Psoas muscle (tissue), 8 donors: ENCODE results near the gene DSTYK. TPM values are rescaled to one million over a fixed set of nuclear protein-coding genes. Genes with fewer than 3 reads are reported as not detected.

Experiments used
- ATAC-seq, 4 donors: fragments of 200-7000 bp; cut with Tn5 transposase; one replicate each; pipeline ENCODE4 v1.9.1; 2020; ENCODE audit warnings: moderate library complexity in 3 of 4, mild to moderate bottlenecking in 2 of 4
- DNase-seq, 2 donors: peaks; one replicate each; pipeline ENCODE4 v3.0.0-alpha.2; 2020
- H3K27ac ChIP-seq: fragments of 200-600 bp; one replicate; pipeline ENCODE4 v1.8.0; 2022
- H3K27me3 ChIP-seq, 3 donors: fragments of 200-600 bp in 1 of 3; one replicate each; pipeline versions ENCODE4 v1.6.1 to v1.8.0; 2013 to 2022; ENCODE audit warnings: low read length in 2 of 3, mild to moderate bottlenecking in 2 of 3, moderate library complexity in 1 of 3; ENCODE audit not compliant: insufficient read depth in 3 of 3
- H3K36me3 ChIP-seq, 2 donors: fragments of 200-600 bp in 1 of 2; one replicate each; pipeline versions ENCODE4 v1.6.1 to v1.8.0; 2013 to 2022; ENCODE audit warnings: low read depth in 1 of 2, mild to moderate bottlenecking in 1 of 2, moderate library complexity in 1 of 2; ENCODE audit not compliant: insufficient read depth in 1 of 2
- H3K4me1 ChIP-seq: fragments of 200-600 bp; one replicate; pipeline ENCODE4 v1.8.0; 2022
- H3K4me3 ChIP-seq: fragments of 200-600 bp; one replicate; pipeline ENCODE4 v1.8.0; 2022; ENCODE audit warnings: mild to moderate bottlenecking
- H3K9me3 ChIP-seq: fragments of 200-600 bp; one replicate; pipeline ENCODE4 v1.8.0; 2022
- CTCF ChIP-seq: fragments of 200-600 bp; IDR thresholded peaks from one replicate; pipeline ENCODE4 v1.8.0; 2022; ENCODE audit warnings: antibody characterized with exemption
- WGBS, 3 donors: extraction: QIAGEN DNeasy Blood & Tissue Kit; methylation state at CpG; one replicate each; pipeline versions ENCODE4 v1.1.6 to v1.1.7; 2013; 5-methylcytosine and 5-hydroxymethylcytosine counted together
- intact Hi-C, 2 donors: fragments of 100-400 bp; cut with DNase I; formaldehyde crosslinking; loops; one replicate each; pipeline versions ENCODE4 v1.11.0 to v1.14.2; 2022
- polyA plus RNA-seq, 3 donors: library from polyadenylated mRNA; stranded (reverse); fragments of 200-250 nt; gene quantifications; one replicate each; pipeline ENCODE4 v1.2.3, GENCODE V29; 2013
- total RNA-seq, 4 donors: library from RNA; stranded (reverse); fragmentation: NEBNext Ultra II Directional in 2 of 4; extraction: Animal tissue kit (Norgen Biotek cat#: 25700) in 2 of 4; gene quantifications; one replicate each; pipeline versions ENCODE4 v1.2.1 to v1.2.4, GENCODE V29; 2021 to 2023
- donor health status: healthy with polysubstance abuse.
- donor health status: DM: no; HTN: no; CAD: no; lungs with moderate emphysema.
- donor health status: Bipolar disorder and iron deficiency.
- donor health status: healthy.
- donor health status: DM: yes; HTN: yes; CAD: no.
- donor health status: DM: no; HTN: no; CAD: no.
- donor health status: DM: no; HTN: no; CAD: no.
- donor health status: DM: yes; HTN: yes; CAD: no.

DSTYK gene
- total and polyA plus RNA-seq, 7 donors, result 2.3 to 22.6 (median 13.6) TPM

DNA sequence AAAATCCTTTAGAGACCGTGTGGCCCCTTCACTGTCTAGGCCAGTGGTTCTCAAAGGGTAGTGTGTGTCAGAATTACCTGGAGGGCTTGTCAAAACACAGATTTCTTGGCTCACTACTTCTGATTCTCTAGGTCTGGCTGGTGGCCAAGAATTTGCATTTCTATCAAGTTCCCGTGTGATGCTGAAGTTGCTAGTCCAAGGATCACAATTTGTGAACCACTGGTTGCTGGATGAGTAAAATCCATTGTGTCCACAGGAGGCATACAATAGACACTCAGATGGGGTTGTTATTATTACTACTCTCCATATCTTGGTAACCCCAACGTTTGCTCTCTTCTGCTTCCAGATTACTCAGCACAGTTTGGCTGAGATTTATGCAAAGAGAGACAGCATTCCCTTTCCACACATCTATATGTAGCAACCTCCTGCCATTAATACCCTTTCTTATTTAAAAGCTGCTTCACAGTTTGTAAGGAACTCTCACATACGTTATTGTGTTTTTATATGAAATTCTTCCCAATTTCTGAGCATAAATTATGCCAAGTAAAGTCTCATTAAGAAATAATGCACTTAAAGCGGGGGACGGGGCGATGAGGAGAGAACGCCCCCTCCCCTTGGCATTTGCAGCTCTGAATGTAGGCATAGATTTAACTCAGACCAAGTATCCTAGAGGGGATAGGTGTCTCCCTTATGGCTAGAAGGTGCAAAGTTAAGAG, 15.5 kb upstream of the DSTYK start:
- DNase-seq, result no peak
- no peak for ATAC-seq
- Histone ChIP-seq H3K9me3 (no peaks in the 10 kb centered on the region), H3K4me3 (peak overlapping the region; percentile 74), H3K27ac (peak overlapping the region; percentile 42), H3K27me3 (no peaks in the 10 kb centered on the region), H3K4me1 (peaks cover 17% of the 10 kb centered on the region), H3K36me3 (no peaks in the 10 kb centered on the region)
- TF ChIP-seq CTCF, result no peak
- intact Hi-C loops, result no loop called here
- 21 to 34% (median 22%) methylated on average over 8 of the region's 8 CpGs for WGBS, 3 donors

- no peaks in the 10 kb centered on the region for H3K9me3 ChIP-seq
- H3K27ac ChIP-seq, result no peak overlapping the region
- intact Hi-C loops, result no loop called here
- no peak for DNase-seq
- ATAC-seq, result no peak
- H3K27me3 ChIP-seq, result no peaks in the 10 kb centered on the region
- 43 to 58% (median 45%) methylated on average over 11 of the region's 11 CpGs for WGBS, 3 donors
- H3K4me3 ChIP-seq, result no peak overlapping the region
- TF ChIP-seq CTCF, result no peak
- no peaks in the 10 kb centered on the region for H3K36me3 ChIP-seq
- H3K4me1 ChIP-seq, result peaks cover 9% of the 10 kb centered on the region
These were observed 14.6 kb upstream of the DSTYK start for GRCh38 chr1:205225901-205226765.

DNA sequence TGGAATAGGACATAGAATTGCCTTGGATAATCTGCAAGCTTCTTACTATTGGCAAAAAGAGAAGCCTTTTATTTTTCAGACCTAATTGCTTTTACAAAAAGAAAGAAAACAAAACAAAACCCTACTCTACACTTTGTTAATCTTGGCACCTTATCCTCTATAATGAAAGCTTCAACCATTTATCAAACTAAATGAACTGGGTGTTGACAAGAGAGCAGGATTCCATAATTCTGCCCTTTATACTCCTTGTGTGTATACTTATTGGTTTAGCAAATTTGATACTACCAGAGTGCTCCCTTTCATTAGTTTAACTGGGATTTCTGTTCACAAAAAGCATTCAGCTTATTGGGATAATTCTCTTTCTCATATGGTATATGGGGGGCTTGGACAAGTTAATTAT, 13.2 kb upstream of the DSTYK start:
- H3K4me1 ChIP-seq, result peaks cover 6% of the 10 kb centered on the region
- no peaks in the 10 kb centered on the region for H3K27me3 ChIP-seq
- intact Hi-C loops, result loop anchor here in 1 of 2 donors (5.0 kb wide), 1 partner anchor 33 kb away; no protein-coding TSS in a partner anchor
- ATAC-seq (no peak), DNase-seq (no peak)
- TF ChIP-seq CTCF, result no peak
- H3K36me3 ChIP-seq, result no peaks in the 10 kb centered on the region
- H3K9me3 ChIP-seq, result no peaks in the 10 kb centered on the region
- no peak overlapping the region for H3K27ac ChIP-seq
- no peak overlapping the region for H3K4me3 ChIP-seq

DNA sequence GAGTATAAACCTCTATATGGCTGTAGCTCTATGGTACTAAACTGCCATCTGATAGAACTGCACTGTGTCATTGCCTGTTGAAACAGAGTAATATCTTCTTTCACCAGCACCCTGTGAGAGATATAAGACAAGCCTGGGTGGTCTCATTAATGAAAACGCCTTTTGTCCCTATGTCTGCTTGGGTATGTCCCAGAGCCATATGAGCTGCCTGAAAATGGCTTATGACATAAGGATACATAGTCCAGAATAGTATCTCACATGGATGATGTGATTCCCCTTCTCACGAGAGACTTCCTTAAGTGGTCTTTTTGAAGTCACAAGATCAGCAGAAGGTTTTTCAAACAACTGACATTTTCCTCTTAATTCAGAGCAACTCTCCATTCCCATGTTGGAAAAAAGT, 8.9 kb upstream of the DSTYK start:
- no peak for DNase-seq
- Histone ChIP-seq H3K36me3 (no peaks in the 10 kb centered on the region), H3K4me3 (no peak overlapping the region), H3K9me3 (no peaks in the 10 kb centered on the region), H3K27ac (no peak overlapping the region), H3K4me1 (no peaks in the 10 kb centered on the region), H3K27me3 (no peaks in the 10 kb centered on the region)
- ATAC-seq, result no peak
- intact Hi-C loops, result loop anchor here in 1 of 2 donors (5.0 kb wide), 1 partner anchor 37 kb away; no protein-coding TSS in a partner anchor
- WGBS, 3 donors, result 62 to 81% (median 72%) methylated on average over 2 of the region's 2 CpGs
- TF ChIP-seq CTCF, result no peak
